GM23338 (cell line): ENCODE measurements around the gene TCN1. TPM values are rescaled to one million over a fixed set of nuclear protein-coding genes. Genes with fewer than 3 reads are reported as not detected.
A peak's percentile ranks its signal among the peaks of the same experiment; 100 is the strongest.

Experiments
- ATAC-seq: fragments of 200-7000 bp; cut with Tn5 transposase; 3 replicates; pipeline ENCODE4 v1.9.1; 2020
- DNase-seq: peaks from one replicate; pipeline ENCODE4 v3.0.0-alpha.2; 2015; ENCODE audit warnings: low spot score
- H2AFZ ChIP-seq: fragments of 200-600 bp; sonication (generic); 2 replicates; pipeline ENCODE4 v1.8.0; 2016; ENCODE audit warnings: antibody characterized with exemption, mild to moderate bottlenecking, moderate library complexity
- H3F3A ChIP-seq: fragments of 200-600 bp; sonication (generic); replicated peaks from 2 replicates; pipeline ENCODE4 v1.8.0; 2017; ENCODE audit warnings: antibody characterized with exemption, mixed run types, low read depth
- H3K27ac ChIP-seq: fragments of 200-600 bp; sonication (generic); 2 replicates; pipeline ENCODE4 v1.6.1; 2016; ENCODE audit warnings: low read depth
- H3K27me3 ChIP-seq: fragments of 200-600 bp; sonication (generic); 2 replicates; pipeline ENCODE4 v1.8.0; 2016; ENCODE audit warnings: mild to moderate bottlenecking, mixed run types, moderate library complexity; ENCODE audit not compliant: insufficient read depth
- H3K36me3 ChIP-seq: fragments of 200-600 bp; sonication (generic); 2 replicates; pipeline ENCODE4 v1.8.0; 2016; ENCODE audit warnings: mild to moderate bottlenecking; ENCODE audit not compliant: insufficient read depth
- H3K4me1 ChIP-seq: fragments of 200-600 bp; sonication (generic); 2 replicates; pipeline ENCODE4 v1.8.0; 2016; ENCODE audit warnings: mild to moderate bottlenecking, moderate library complexity; ENCODE audit not compliant: insufficient read depth
- H3K4me2 ChIP-seq: fragments of 200-600 bp; sonication (generic); 2 replicates; pipeline ENCODE4 v1.7.1; 2017; ENCODE audit warnings: mixed run types
- H3K4me3 ChIP-seq: fragments of 200-600 bp; sonication (generic); 2 replicates; pipeline ENCODE4 v1.6.1; 2016; ENCODE audit warnings: mixed run types
- H3K79me2 ChIP-seq: fragments of 200-600 bp; sonication (generic); replicated peaks from 2 replicates; pipeline ENCODE4 v1.8.0; 2017; ENCODE audit warnings: mild to moderate bottlenecking; ENCODE audit not compliant: insufficient read depth
- H3K9me2 ChIP-seq: fragments of 200-600 bp; sonication (generic); 2 replicates; pipeline ENCODE4 v1.8.0; 2017; ENCODE audit not compliant: insufficient read depth
- H4K20me1 ChIP-seq: fragments of 200-600 bp; sonication (generic); replicated peaks from 2 replicates; pipeline ENCODE4 v1.8.0; 2017; ENCODE audit warnings: mild to moderate bottlenecking; ENCODE audit not compliant: insufficient read depth
- H3K27ac Mint-ChIP-seq: 2 replicates; pipeline ENCODE4 v1.8.0; 2020; ENCODE audit warnings: inconsistent platforms, mild to moderate bottlenecking, moderate library complexity, mixed read lengths
- H3K27me3 Mint-ChIP-seq: 3 replicates; pipeline ENCODE4 v1.8.0; 2022; ENCODE audit warnings: low read depth, mild to moderate bottlenecking, moderate library complexity, mixed read lengths, inconsistent platforms; ENCODE audit not compliant: insufficient read depth, poor library complexity
- H3K36me3 Mint-ChIP-seq: 3 replicates; pipeline ENCODE4 v1.8.0; 2021; ENCODE audit warnings: low read depth, mild to moderate bottlenecking, inconsistent platforms, moderate library complexity, mixed read lengths
- H3K4me1 Mint-ChIP-seq: 3 replicates; pipeline ENCODE4 v1.8.0; 2020; ENCODE audit warnings: mild to moderate bottlenecking, inconsistent platforms, mixed read lengths
- H3K4me3 Mint-ChIP-seq: 3 replicates; pipeline ENCODE4 v1.8.0; 2021; ENCODE audit warnings: moderate library complexity, mild to moderate bottlenecking, inconsistent platforms, mixed read lengths
- H3K9me3 Mint-ChIP-seq: 3 replicates; pipeline ENCODE4 v1.8.0; 2020; ENCODE audit warnings: moderate library complexity, mild to moderate bottlenecking, inconsistent platforms, mixed read lengths
- CREB1 ChIP-seq: fragments of 250-450 bp; sonication (Bioruptor Pico); IDR thresholded peaks from 2 replicates; pipeline ENCODE4 v1.5.0; 2020; ENCODE audit warnings: low read depth, mild to moderate bottlenecking, moderate library complexity
- CTCF ChIP-seq, 2 experiments: fragments of 200-600 bp in 1 of 2; sonication (generic) in 1 of 2; conservative IDR thresholded peaks; 2 replicates each; pipeline versions ENCODE4 v1.5.1 to v1.6.1; 2016 to 2017; ENCODE audit warnings: antibody characterized with exemption in 2 of 2, low read depth in 2 of 2, mild to moderate bottlenecking in 2 of 2, moderate library complexity in 1 of 2
- ETS1 ChIP-seq: IDR thresholded peaks from 2 replicates; pipeline ENCODE4 v1.6.1; 2016; ENCODE audit warnings: antibody characterized with exemption
- EZH2 ChIP-seq: fragments of 200-600 bp; sonication (generic); IDR thresholded peaks from one replicate; pipeline ENCODE4 v1.8.0; 2017; ENCODE audit warnings: antibody characterized with exemption, mild to moderate bottlenecking, low read depth; ENCODE audit not compliant: unreplicated experiment
- EZH2phosphoT487 ChIP-seq: fragments of 200-600 bp; sonication (generic); IDR thresholded peaks from one replicate; pipeline ENCODE4 v1.8.1; 2018; ENCODE audit warnings: antibody characterized with exemption; ENCODE audit not compliant: unreplicated experiment
- JUNB ChIP-seq: IDR thresholded peaks from one replicate; pipeline ENCODE4 v1.6.1; 2016; ENCODE audit warnings: antibody characterized with exemption; ENCODE audit not compliant: unreplicated experiment
- NANOG ChIP-seq: IDR thresholded peaks from 2 replicates; pipeline ENCODE4 v1.6.1; 2016; ENCODE audit warnings: antibody characterized with exemption, borderline replicate concordance
- POLR2AphosphoS5 ChIP-seq: IDR thresholded peaks from 2 replicates; pipeline ENCODE4 v1.6.1; 2016; ENCODE audit warnings: antibody characterized with exemption, low read depth
- REST ChIP-seq: IDR thresholded peaks from one replicate; pipeline ENCODE4 v1.6.1; 2018; ENCODE audit warnings: antibody characterized with exemption; ENCODE audit not compliant: unreplicated experiment
- STAT1 ChIP-seq: IDR thresholded peaks from one replicate; pipeline ENCODE4 v1.6.1; 2016; ENCODE audit warnings: antibody characterized with exemption; ENCODE audit not compliant: unreplicated experiment
- ZNF114 ChIP-seq: fragments of 250-450 bp; sonication (Bioruptor Pico); IDR thresholded peaks from 2 replicates; pipeline ENCODE4 v1.5.0; 2020; ENCODE audit warnings: mild to moderate bottlenecking, moderate library complexity
- ZNF331 ChIP-seq: fragments of 250-450 bp; sonication (Bioruptor Pico); IDR thresholded peaks from 2 replicates; pipeline ENCODE4 v1.5.0; 2020; ENCODE audit warnings: low read depth, mild to moderate bottlenecking, moderate library complexity
- ZNF462 ChIP-seq: fragments of 250-450 bp; sonication (Bioruptor Pico); IDR thresholded peaks from 2 replicates; pipeline ENCODE4 v1.5.0; 2020; ENCODE audit warnings: mild to moderate bottlenecking, moderate library complexity
- polyA plus RNA-seq: library from polyadenylated mRNA; unstranded; fragments of >200 nt; fragmentation: Nextera tagmentation; extraction: Ambion mirVana; gene quantifications from 2 replicates; pipeline ENCODE4 v1.2.1, GENCODE V29; 2016
- total RNA-seq: library from RNA; depleted of rRNA; stranded (reverse); fragments of >200 nt; shearing (Covaris generic); gene quantifications from 2 replicates; pipeline ENCODE4 v1.2.3, GENCODE V29; 2014

TCN1 gene
- total and polyA plus RNA-seq, 2 experiments from 2014 or later, result not detected

GRCh38 chr11:59878575-59878974 is 12.3 kb upstream of the TCN1 start, which contains the start of gene OOSP3:
TSS of gene OOSP3 (plus strand) at chr11:59878782. CDS start at chr11:59878809, 27 bp downstream.
- peak within 1 kb of the TSS; percentile 18; the same call in 1 of the 2 replicates for H3K4me2 ChIP-seq
- Mint-ChIP-seq H3K4me1 (peaks cover 16% of the 10 kb centered on the region), H3K4me3 (no peak within 1 kb of the TSS), H3K36me3 (no peaks in the 10 kb centered on the region), H3K27ac (no peak within 1 kb of the TSS), H3K27me3 (peaks cover 1% of the 10 kb centered on the region), H3K9me3 (no peaks in the 10 kb centered on the region)
- H3K9me2 ChIP-seq, result peaks cover 10% of the 10 kb centered on the region
- ATAC-seq (no peak), DNase-seq (no peak)
- no peak within 1 kb of the TSS for H2AFZ ChIP-seq
- no peaks in the 10 kb centered on the region for H3K79me2 ChIP-seq
- no peaks in the 10 kb centered on the region for H4K20me1 ChIP-seq
- no peaks in the 10 kb centered on the region for H3K36me3 ChIP-seq
- no peak within 1 kb of the TSS for H3K4me3 ChIP-seq
- peaks cover 13% of the 10 kb centered on the region for H3K4me1 ChIP-seq
- no peaks in the 10 kb centered on the region for H3K27me3 ChIP-seq
- H3K27ac ChIP-seq, result no peak within 1 kb of the TSS
- TF ChIP-seq NANOG (no peak), CREB1 (no peak), STAT1 (no peak), POLR2AphosphoS5 (no peak), ZNF331 (CRISPR knock-in tag) (no peak), REST (no peak), EZH2 (no peak), ZNF114 (no peak), CTCF (conservative IDR thresholded peaks at IDR 0.05; ENCODE audit: low read depth in 2 of 2) (no peak), ETS1 (no peak), ZNF462 (CRISPR knock-in tag) (no peak), EZH2phosphoT487 (no peak), JUNB (no peak)
- H3F3A ChIP-seq, result no peaks in the 10 kb centered on the region
